OCI-LY3 (cell line): ENCODE results near the gene VPS54.

Experiments used
- CTCF ChIP-seq: fragments of 200-600, 300-600 bp; sonication (generic); IDR thresholded peaks from 2 replicates; pipeline ENCODE4 v1.5.1; 2014; ENCODE audit warnings: antibody characterized with exemption, low read length, low read depth
- EZH2phosphoT487 ChIP-seq: fragments of 200-600 bp; shearing (Covaris generic); IDR thresholded peaks from 2 replicates; pipeline ENCODE4 v1.6.1; 2018; ENCODE audit warnings: antibody characterized with exemption, mixed run types, low read depth

GRCh38 chr2:63843791-63844190, 175.4 kb downstream of the VPS54 start:
- TF ChIP-seq CTCF (no peak), EZH2phosphoT487 (no peak)
